ENCODE results near the gene USH2A.

DNA sequence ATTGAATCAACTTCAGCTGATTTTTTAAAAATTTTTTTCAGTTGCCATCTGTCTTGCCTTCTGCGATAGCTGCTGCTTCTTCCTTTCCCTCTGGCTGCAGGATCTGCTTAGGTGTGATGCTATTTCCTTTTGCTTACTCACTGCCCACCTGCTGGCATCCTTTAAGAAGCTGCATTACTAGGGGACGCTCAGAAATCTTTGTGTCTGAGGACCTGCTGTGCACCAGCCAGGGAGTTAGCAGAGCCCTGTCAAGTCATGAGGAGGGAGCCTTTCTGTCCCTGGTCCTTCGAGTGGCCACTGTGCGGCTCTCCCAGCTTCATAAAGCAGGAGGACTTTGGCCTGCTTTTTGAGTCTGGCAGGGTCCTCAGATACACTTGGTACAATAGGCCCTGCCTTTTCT, 327.8 kb downstream of the USH2A start:
- TF ChIP-seq, protein P1, sequence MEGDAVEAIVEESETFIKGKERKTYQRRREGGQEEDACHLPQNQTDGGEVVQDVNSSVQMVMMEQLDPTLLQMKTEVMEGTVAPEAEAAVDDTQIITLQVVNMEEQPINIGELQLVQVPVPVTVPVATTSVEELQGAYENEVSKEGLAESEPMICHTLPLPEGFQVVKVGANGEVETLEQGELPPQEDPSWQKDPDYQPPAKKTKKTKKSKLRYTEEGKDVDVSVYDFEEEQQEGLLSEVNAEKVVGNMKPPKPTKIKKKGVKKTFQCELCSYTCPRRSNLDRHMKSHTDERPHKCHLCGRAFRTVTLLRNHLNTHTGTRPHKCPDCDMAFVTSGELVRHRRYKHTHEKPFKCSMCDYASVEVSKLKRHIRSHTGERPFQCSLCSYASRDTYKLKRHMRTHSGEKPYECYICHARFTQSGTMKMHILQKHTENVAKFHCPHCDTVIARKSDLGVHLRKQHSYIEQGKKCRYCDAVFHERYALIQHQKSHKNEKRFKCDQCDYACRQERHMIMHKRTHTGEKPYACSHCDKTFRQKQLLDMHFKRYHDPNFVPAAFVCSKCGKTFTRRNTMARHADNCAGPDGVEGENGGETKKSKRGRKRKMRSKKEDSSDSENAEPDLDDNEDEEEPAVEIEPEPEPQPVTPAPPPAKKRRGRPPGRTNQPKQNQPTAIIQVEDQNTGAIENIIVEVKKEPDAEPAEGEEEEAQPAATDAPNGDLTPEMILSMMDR (IDR thresholded peaks at IDR 0.05) = no peak
- no peak for TF ChIP-seq EZH2phosphoT487 (IDR thresholded peaks at IDR 0.05)
